Transverse colon (tissue), 3 donors: ENCODE measurements around the gene MCC.

Source experiments
- EP300 ChIP-seq: sonication (generic); formaldehyde crosslinking; IDR thresholded peaks from one replicate; pipeline ENCODE4 v1.6.1; 2017; ENCODE audit warnings: antibody characterized with exemption, low read depth
- POLR2A ChIP-seq: fragments of 450-650 bp; IDR thresholded peaks from one replicate; pipeline ENCODE4 v1.6.1; 2016; ENCODE audit warnings: antibody characterized with exemption, mild to moderate bottlenecking, moderate library complexity
- TF ChIP-seq, protein P1 (sequence below), 5 experiments: fragments of 200-600 bp in 3 of 5; fragments of 450-650 bp in 2 of 5; sonication (generic) in 3 of 5; IDR thresholded peaks; 1 replicate in 2 of 5; 2 replicates in 3 of 5; pipeline ENCODE4 v1.5.1; 2016 to 2017; ENCODE audit warnings: antibody characterized with exemption in 5 of 5, inconsistent platforms in 3 of 5, mild to moderate bottlenecking in 2 of 5, moderate library complexity in 1 of 5

GRCh38 chr5:112998296-112998695, 490.0 kb downstream of the MCC start:
- TF ChIP-seq, protein P1, sequence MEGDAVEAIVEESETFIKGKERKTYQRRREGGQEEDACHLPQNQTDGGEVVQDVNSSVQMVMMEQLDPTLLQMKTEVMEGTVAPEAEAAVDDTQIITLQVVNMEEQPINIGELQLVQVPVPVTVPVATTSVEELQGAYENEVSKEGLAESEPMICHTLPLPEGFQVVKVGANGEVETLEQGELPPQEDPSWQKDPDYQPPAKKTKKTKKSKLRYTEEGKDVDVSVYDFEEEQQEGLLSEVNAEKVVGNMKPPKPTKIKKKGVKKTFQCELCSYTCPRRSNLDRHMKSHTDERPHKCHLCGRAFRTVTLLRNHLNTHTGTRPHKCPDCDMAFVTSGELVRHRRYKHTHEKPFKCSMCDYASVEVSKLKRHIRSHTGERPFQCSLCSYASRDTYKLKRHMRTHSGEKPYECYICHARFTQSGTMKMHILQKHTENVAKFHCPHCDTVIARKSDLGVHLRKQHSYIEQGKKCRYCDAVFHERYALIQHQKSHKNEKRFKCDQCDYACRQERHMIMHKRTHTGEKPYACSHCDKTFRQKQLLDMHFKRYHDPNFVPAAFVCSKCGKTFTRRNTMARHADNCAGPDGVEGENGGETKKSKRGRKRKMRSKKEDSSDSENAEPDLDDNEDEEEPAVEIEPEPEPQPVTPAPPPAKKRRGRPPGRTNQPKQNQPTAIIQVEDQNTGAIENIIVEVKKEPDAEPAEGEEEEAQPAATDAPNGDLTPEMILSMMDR (IDR thresholded peaks at IDR 0.05), result no peak
- TF ChIP-seq POLR2A (no peak), EP300 (no peak)
